Thyroid gland (tissue), 4 donors: ENCODE measurements around the gene FRMD4B. TPM values are rescaled to one million over a fixed set of nuclear protein-coding genes. Genes with fewer than 3 reads are reported as not detected.

Source experiments
- DNase-seq, 2 donors: peaks; one replicate each; pipeline ENCODE4 v3.0.0-alpha.2; 2019
- H3K27ac ChIP-seq, 3 donors: fragments of 200-600 bp; sonication (generic); 1 replicate in 2 of 3; 2 replicates in 1 of 3; pipeline ENCODE4 v1.5.1; 2016 to 2019; ENCODE audit warnings: mild to moderate bottlenecking in 1 of 3, moderate library complexity in 1 of 3
- H3K27me3 ChIP-seq: fragments of 200-600 bp; sonication (generic); one replicate; pipeline ENCODE4 v1.5.1; 2019
- H3K36me3 ChIP-seq, 2 donors: fragments of 200-600 bp; sonication (generic); one replicate each; pipeline ENCODE4 v1.5.1; 2016 to 2019
- H3K4me1 ChIP-seq, 2 donors: fragments of 200-600 bp; sonication (generic); one replicate each; pipeline ENCODE4 v1.5.1; 2017 to 2019
- H3K4me3 ChIP-seq, 3 donors: fragments of 200-600 bp; sonication (generic); replicated peaks in 1 of 3; 1 replicate in 2 of 3; 2 replicates in 1 of 3; pipeline ENCODE4 v1.5.1; 2016; ENCODE audit warnings: mild to moderate bottlenecking in 1 of 3
- H3K9me3 ChIP-seq: fragments of 200-600 bp; sonication (generic); one replicate; pipeline ENCODE4 v1.5.1; 2017
- POLR2A ChIP-seq, 2 donors: fragments of 450-650 bp; IDR thresholded peaks; one replicate each; pipeline ENCODE4 v1.6.1; 2017; ENCODE audit warnings: antibody characterized with exemption in 2 of 2, mild to moderate bottlenecking in 2 of 2, moderate library complexity in 1 of 2
- WGBS, 2 donors: methylation state at CpG; one replicate each; pipeline ENCODE4 v1.1.5; 2017; 5-methylcytosine and 5-hydroxymethylcytosine counted together
- intact Hi-C: fragments of 100-400 bp; cut with DNase I; formaldehyde crosslinking; loops from one replicate; pipeline ENCODE4 v1.15.1; 2023
- total RNA-seq, 4 donors: library from RNA; depleted of rRNA; stranded (reverse); fragments of >200 nt; gene quantifications; one replicate each; pipeline ENCODE4 v1.2.3, GENCODE V29; 2016
- TF ChIP-seq, protein P1 (sequence below), 6 experiments: fragments of 200-600 bp in 3 of 6; fragments of 450-650 bp in 3 of 6; sonication (generic) in 3 of 6; IDR thresholded peaks; one replicate each; pipeline ENCODE4 v1.5.1; 2016 to 2019; ENCODE audit warnings: antibody characterized with exemption in 6 of 6, mild to moderate bottlenecking in 2 of 6, inconsistent platforms in 1 of 6, moderate library complexity in 1 of 6

Gene FRMD4B
- total RNA-seq, 4 donors from 2014 or later = 109 to 224 (median 161) TPM

DNA sequence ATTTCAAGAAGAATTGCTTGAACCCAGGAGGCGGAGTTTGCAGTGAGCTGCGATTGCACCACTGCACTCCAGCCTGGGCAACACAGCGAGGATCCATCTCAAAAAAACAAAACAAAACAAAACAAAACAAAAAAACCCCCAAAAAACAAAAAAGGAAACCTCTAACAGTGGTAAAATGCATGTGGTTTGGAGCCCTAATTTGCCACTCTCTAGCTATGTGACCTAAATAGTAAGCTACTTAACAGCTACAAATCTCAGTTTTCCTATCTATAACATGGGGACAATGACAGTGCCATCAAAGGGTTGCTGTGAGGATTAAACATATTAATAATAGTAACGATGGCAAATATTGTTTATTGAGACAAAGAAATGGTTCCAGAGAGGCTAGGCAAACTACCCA is 144.1 kb downstream of the FRMD4B start:
- WGBS, 2 donors = 83 to 90% methylated on average over 4 of the region's 4 CpGs
- no peaks in the 10 kb centered on the region for H3K9me3 ChIP-seq
- H3K4me3 ChIP-seq = no peak overlapping the region
- peaks cover 33 to 54% of the 10 kb centered on the region in 2 donors for H3K4me1 ChIP-seq
- intact Hi-C loops = no loop called here
- no peak for DNase-seq
- peak overlapping the region; percentile 48 to 89 (median 82) for H3K27ac ChIP-seq
- TF ChIP-seq, protein P1, sequence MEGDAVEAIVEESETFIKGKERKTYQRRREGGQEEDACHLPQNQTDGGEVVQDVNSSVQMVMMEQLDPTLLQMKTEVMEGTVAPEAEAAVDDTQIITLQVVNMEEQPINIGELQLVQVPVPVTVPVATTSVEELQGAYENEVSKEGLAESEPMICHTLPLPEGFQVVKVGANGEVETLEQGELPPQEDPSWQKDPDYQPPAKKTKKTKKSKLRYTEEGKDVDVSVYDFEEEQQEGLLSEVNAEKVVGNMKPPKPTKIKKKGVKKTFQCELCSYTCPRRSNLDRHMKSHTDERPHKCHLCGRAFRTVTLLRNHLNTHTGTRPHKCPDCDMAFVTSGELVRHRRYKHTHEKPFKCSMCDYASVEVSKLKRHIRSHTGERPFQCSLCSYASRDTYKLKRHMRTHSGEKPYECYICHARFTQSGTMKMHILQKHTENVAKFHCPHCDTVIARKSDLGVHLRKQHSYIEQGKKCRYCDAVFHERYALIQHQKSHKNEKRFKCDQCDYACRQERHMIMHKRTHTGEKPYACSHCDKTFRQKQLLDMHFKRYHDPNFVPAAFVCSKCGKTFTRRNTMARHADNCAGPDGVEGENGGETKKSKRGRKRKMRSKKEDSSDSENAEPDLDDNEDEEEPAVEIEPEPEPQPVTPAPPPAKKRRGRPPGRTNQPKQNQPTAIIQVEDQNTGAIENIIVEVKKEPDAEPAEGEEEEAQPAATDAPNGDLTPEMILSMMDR (IDR thresholded peaks at IDR 0.05) = no peak
- TF ChIP-seq POLR2A (IDR thresholded peaks at IDR 0.05) = no peak
- no peaks in the 10 kb centered on the region for H3K27me3 ChIP-seq
- no peaks in the 10 kb centered on the region for H3K36me3 ChIP-seq

- Histone ChIP-seq H3K36me3 (no peaks in the 10 kb centered on the region), H3K4me3 (no peak overlapping the region), H3K4me1 (peaks cover 39 to 54% of the 10 kb centered on the region in 2 donors), H3K9me3 (no peaks in the 10 kb centered on the region), H3K27ac (peak overlapping the region; percentile 55 to 89 (median 82)), H3K27me3 (no peaks in the 10 kb centered on the region)
- peak; percentile 88 to 89 for DNase-seq
- WGBS, 2 donors = 41 to 47% methylated on average over 10 of the region's 10 CpGs
- intact Hi-C loops = no loop called here
- TF ChIP-seq, protein P1 (IDR thresholded peaks at IDR 0.05) = no peak
- TF ChIP-seq POLR2A (IDR thresholded peaks at IDR 0.05) = peak in 1 of 2 donors; percentile 34
Observed at GRCh38 chr3:69240651-69241568, 145.0 kb downstream of the FRMD4B start.

GRCh38 chr3:69239063-69239462 is 146.8 kb downstream of the FRMD4B start:
- Histone ChIP-seq H3K27me3 (no peaks in the 10 kb centered on the region), H3K4me3 (no peak overlapping the region), H3K9me3 (no peaks in the 10 kb centered on the region), H3K4me1 (peaks cover 32 to 49% of the 10 kb centered on the region in 2 donors), H3K36me3 (no peaks in the 10 kb centered on the region), H3K27ac (peak overlapping the region in 2 of 3 donors; percentile 6 to 89)
- intact Hi-C loops = no loop called here
- 78 to 86% methylated on average over 1 of the region's 1 CpG for WGBS, 2 donors
- TF ChIP-seq, protein P1 (IDR thresholded peaks at IDR 0.05) = no peak
- no peak for TF ChIP-seq POLR2A (IDR thresholded peaks at IDR 0.05)
- no peak for DNase-seq

DNA sequence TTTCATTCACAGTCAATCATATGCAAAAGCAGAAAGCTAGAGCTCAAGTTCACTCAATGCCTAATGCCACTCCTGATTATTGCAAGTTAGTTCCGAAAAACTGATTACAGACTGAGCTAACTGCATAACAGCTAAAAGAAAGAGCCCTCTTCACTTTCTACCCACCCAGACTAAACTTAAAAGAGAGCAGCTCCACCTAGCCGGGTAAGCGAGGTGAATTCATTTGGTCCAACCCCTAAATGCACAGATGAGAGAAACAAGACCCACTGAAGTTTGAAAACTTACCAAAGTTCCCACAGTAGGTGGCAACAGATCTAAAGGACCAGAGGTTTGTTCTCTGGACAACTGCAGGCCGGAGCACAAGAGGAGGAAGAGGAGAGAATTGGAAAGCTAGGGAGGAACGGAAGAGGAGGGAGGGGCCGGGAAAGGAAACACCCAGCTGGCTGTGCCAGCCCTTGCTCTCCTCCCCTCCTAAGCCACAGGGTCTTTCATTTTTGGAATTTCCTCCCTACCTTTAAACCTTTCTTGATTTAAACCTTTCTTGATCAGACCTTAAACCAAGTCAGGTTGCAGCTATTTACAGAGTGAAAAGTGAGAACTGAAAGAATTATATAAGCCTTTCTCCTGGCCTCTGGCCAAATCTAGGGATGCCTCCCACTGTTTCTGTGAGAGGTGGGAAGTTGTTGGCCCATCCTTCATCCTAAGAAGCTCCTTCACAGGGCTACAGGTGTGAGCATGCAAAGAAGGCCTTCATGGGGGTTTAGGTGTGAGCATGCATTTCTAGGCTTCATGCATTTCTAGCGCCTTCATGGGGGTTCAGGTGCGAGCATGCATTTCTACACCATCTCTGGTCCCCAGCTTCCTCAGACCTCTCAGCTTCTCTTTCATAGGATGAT is 148.8 kb downstream of the FRMD4B start:
- H3K27ac ChIP-seq = peak overlapping the region in 1 of 3 donors; percentile 65
- no peak for TF ChIP-seq POLR2A (IDR thresholded peaks at IDR 0.05)
- TF ChIP-seq, protein P1 (IDR thresholded peaks at IDR 0.05) = no peak
- no peaks in the 10 kb centered on the region for H3K36me3 ChIP-seq
- no peak overlapping the region for H3K4me3 ChIP-seq
- 70 to 75% methylated on average over 8 of the region's 8 CpGs for WGBS, 2 donors
- peaks cover 29 to 43% of the 10 kb centered on the region in 2 donors for H3K4me1 ChIP-seq
- intact Hi-C loops = no loop called here
- no peaks in the 10 kb centered on the region for H3K27me3 ChIP-seq
- H3K9me3 ChIP-seq = no peaks in the 10 kb centered on the region
- DNase-seq = no peak
